HCT116 (cell line): ENCODE data around the gene NUBPL.

ENCODE experiments used
- CTCF ChIP-seq, 3 experiments: fragments of 200-600 bp in 1 of 3; sonication (generic) in 1 of 3; IDR thresholded peaks in 2 of 3; conservative IDR thresholded peaks in 1 of 3; 2 replicates each; pipeline ENCODE4 v1.5.1; 2012 to 2017; ENCODE audit warnings: low read depth in 2 of 3, low read length in 2 of 3, antibody characterized with exemption in 1 of 3, borderline replicate concordance in 1 of 3, control low read depth in 1 of 3, mild to moderate bottlenecking in 1 of 3, mixed read lengths in 1 of 3, mixed run types in 1 of 3, moderate library complexity in 1 of 3; ENCODE audit not compliant: insufficient read depth in 1 of 3
- EZH2 ChIP-seq: fragments of 200-600 bp; sonication (generic); IDR thresholded peaks from 2 replicates; pipeline ENCODE4 v1.6.1; 2017; ENCODE audit warnings: antibody characterized with exemption, mixed run types
- EZH2phosphoT487 ChIP-seq: fragments of 200-600 bp; IDR thresholded peaks from 2 replicates; pipeline ENCODE4 v1.6.1; 2018; ENCODE audit warnings: antibody characterized with exemption, borderline replicate concordance
- POLR2A ChIP-seq: IDR thresholded peaks from 2 replicates; pipeline ENCODE4 v1.7.0; 2011; ENCODE audit warnings: borderline replicate concordance; ENCODE audit not compliant: insufficient read depth, insufficient read length; ENCODE audit errors: extremely low read depth
- POLR2AphosphoS5 ChIP-seq: IDR thresholded peaks from 2 replicates; pipeline ENCODE4 v1.6.1; 2011; ENCODE audit warnings: mild to moderate bottlenecking, low read depth, low read length, moderate library complexity
- SP1 ChIP-seq: IDR thresholded peaks from 2 replicates; pipeline ENCODE4 v1.6.1; 2012; ENCODE audit warnings: low read depth
- ZNF274 ChIP-seq: fragments of 200-500 bp; sonication (Bioruptor generic); IDR thresholded peaks from 2 replicates; pipeline ENCODE4 v1.6.1; 2014; ENCODE audit warnings: mild to moderate bottlenecking, low read depth, low read length, inconsistent platforms

GRCh38 chr14:31705731-31706130 lies 144.5 kb downstream of the NUBPL start:
- TF ChIP-seq EZH2 (no peak), EZH2phosphoT487 (no peak), CTCF (IDR thresholded peaks at IDR 0.05 in 2 of 3, conservative IDR thresholded peaks at IDR 0.05 in 1 of 3; ENCODE audit: borderline replicate concordance in 1 of 3, insufficient read depth in 1 of 3, low read depth in 2 of 3, low read length in 2 of 3) (no peak), ZNF274 (no peak), POLR2AphosphoS5 (no peak), SP1 (no peak), POLR2A (no peak)
